Stimulated activated CD8-positive, alpha-beta memory T cell treated with anti-CD3 and anti-CD28 coated beads, Interleukin-15, amount 100 ng/mL, for 4 hours (primary cell): ENCODE results near the gene MED23.

Source experiments
- DNase-seq, 2 donors: peaks; one replicate each; pipeline ENCODE4 v3.0.0-alpha.2; 2020; ENCODE audit warnings: low read depth in 2 of 2

MED23 gene

GRCh38 chr6:131627724-131628682 lies at the start of gene MED23:
TSS of gene MED23 (minus strand) at chr6:131628242. CDS start at chr6:131628049, 193 bp downstream.
- DNase-seq = peak; percentile 84 to 90

GRCh38 chr6:131673184-131673583 lies 45.1 kb upstream of the MED23 start:
- DNase-seq = no peak

GRCh38 chr6:131669891-131670290 lies 41.8 kb upstream of the MED23 start:
- no peak for DNase-seq

- DNase-seq = no peak
Measured at GRCh38 chr6:131663578-131664165, 35.6 kb upstream of the MED23 start.

- DNase-seq = no peak
Measured at GRCh38 chr6:131660195-131660594, 32.2 kb upstream of the MED23 start.

GRCh38 chr6:131658287-131658686 lies 30.2 kb upstream of the MED23 start:
- no peak for DNase-seq

- DNase-seq = no peak
Measured at GRCh38 chr6:131657630-131658111, 29.6 kb upstream of the MED23 start.

- no peak for DNase-seq
Measured at GRCh38 chr6:131657222-131657621, 29.2 kb upstream of the MED23 start.

GRCh38 chr6:131656667-131657066 lies 28.6 kb upstream of the MED23 start:
- no peak for DNase-seq

GRCh38 chr6:131655951-131656350 lies 27.9 kb upstream of the MED23 start:
- DNase-seq = no peak

GRCh38 chr6:131655387-131655786 lies 27.3 kb upstream of the MED23 start:
- DNase-seq = no peak

- no peak for DNase-seq
Measured at GRCh38 chr6:131654326-131654725, 26.3 kb upstream of the MED23 start.

- no peak for DNase-seq
Measured at GRCh38 chr6:131652472-131652871, 24.4 kb upstream of the MED23 start.

- no peak for DNase-seq
Measured at GRCh38 chr6:131651782-131652181, 23.7 kb upstream of the MED23 start.

GRCh38 chr6:131646249-131646670 lies 18.2 kb upstream of the MED23 start:
- DNase-seq = no peak

GRCh38 chr6:131645846-131646245 lies 17.8 kb upstream of the MED23 start:
- DNase-seq = no peak

- no peak for DNase-seq
Measured at GRCh38 chr6:131644921-131645320, 16.9 kb upstream of the MED23 start.

- no peak for DNase-seq
Measured at GRCh38 chr6:131643855-131644460, 15.9 kb upstream of the MED23 start.

- DNase-seq = no peak
Measured at GRCh38 chr6:131642987-131643611, 15.1 kb upstream of the MED23 start.

GRCh38 chr6:131642565-131642964 lies 14.5 kb upstream of the MED23 start:
- DNase-seq = no peak

- DNase-seq = no peak
Measured at GRCh38 chr6:131641554-131641953, 13.5 kb upstream of the MED23 start.

GRCh38 chr6:131640576-131640975 lies 12.5 kb upstream of the MED23 start:
- DNase-seq = no peak
